PC-9 (cell line): ENCODE measurements around the gene FOXP1.

Experiments used
- CTCF ChIP-seq: fragments of 200-600 bp; sonication (generic); conservative IDR thresholded peaks from 2 replicates; pipeline ENCODE4 v1.6.1; 2017; ENCODE audit warnings: mixed run types, antibody characterized with exemption, mild to moderate bottlenecking, moderate library complexity
- EZH2 ChIP-seq: fragments of 200-600 bp; sonication (generic); IDR thresholded peaks from 2 replicates; pipeline ENCODE4 v1.8.0; 2017; ENCODE audit warnings: antibody characterized with exemption, low read depth

- no peak for TF ChIP-seq EZH2
- no peak for TF ChIP-seq CTCF
Observed at GRCh38 chr3:71380096-71380495, 203.4 kb downstream of the FOXP1 start.
